GM19025 (cell line): Measurements from ENCODE around the gene BCL2L12.

Source experiments
- ATAC-seq: cut with Tn5 transposase; IDR thresholded peaks from one replicate; pipeline ENCODE4 v1.9.1; 2021; ENCODE audit warnings: mild to moderate bottlenecking, low read depth, moderate library complexity; ENCODE audit not compliant: unreplicated experiment

BCL2L12 gene

DNA sequence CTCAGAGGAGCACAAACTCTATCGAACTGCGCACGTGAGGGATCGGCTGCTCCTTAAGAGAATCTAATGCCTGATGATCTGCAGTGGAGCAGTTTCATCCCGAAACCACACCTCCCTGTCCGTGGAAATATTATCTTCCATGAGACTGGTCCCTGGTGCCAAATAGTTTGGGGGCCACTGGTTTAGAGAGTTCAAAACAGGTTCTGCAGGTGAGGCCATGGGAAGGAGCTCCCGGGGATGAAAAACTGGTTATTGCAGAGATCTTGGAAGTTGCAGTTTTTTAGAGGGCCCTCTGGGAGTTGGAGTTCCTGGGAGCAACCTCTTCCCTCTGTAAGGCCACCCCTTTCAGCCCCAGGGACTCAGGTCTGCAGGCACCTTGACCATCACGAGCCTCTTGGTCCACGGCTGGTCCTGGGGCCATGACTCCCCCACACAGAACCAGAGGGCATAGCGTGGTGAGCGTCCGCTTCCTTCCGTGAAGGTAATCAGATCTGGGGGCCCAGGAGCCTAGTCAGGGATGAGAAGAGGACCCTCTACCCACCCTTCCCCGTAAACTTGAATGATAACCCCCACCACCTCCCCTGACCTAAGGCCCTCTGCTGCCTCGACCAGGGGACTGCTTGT, 5.3 kb upstream of the BCL2L12 start:
- no peak for ATAC-seq

GRCh38 chr19:49662011-49662410, 3.7 kb upstream of the BCL2L12 start:
- no peak for ATAC-seq

DNA sequence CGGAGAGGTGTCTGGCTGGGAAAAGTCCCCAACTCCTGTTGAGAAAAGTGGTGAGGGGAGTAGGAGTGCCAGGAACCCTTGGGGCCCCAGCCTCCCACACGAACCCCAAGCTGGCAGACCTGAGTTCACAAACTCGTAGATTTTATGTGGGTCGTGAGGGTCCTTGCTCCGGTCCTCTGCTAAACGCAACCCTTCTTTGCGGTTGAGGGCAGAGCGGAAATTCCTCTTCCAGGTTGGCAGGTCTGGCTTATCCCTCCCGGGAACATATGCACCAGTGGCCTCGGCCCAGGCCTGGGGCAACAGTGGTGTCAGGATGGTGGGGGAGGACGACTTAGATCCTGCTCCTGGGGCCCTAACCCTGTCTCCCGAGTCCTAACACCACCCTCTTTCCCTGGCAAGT, 2.5 kb upstream of the BCL2L12 start:
- no peak for ATAC-seq

DNA sequence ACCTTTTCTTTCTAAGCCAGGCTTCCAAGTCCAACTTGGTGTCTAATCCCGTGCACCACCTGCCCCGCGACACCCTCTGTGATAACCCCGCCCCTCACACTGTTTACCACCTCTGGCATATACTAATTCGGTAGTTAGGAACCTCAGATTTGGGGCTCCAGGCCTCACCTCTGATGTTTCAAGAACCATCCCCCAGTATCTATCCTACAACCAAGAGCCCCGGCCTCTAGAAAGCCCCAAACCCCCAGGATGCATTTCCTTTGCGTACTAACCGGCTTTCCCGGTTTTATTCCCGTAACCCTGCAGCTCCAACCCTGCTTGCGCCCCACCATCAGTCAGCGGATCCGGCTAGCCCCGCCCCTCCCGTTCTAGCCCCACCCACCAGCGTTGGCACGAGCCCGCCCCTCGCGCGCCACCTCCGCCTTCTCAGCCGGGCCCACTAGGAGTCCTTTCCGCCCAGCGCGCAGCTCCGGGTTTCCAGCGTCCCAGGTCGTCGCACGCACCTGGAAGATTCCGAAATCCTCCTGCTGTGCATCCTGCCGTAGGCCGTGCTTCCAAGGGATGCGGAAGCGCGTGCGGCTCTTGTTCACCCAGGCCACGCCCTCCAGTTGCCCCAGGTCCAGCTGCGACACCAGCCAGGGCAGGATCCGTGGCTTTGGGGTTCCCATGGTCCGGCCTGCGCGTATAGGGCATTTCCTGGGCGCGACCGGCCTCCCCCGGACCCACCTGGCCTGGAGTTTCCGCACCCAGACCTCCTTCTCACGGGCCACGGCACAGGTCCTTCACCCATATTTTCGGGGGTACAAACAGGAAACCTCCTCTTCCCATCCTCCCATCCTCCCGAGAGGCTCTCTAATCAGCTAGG, 1.3 kb upstream of the BCL2L12 start:
- ATAC-seq, result peak; percentile 33

- ATAC-seq, result no peak
Measured at GRCh38 chr19:49665036-49665350, 740 bp upstream of the BCL2L12 start.

DNA sequence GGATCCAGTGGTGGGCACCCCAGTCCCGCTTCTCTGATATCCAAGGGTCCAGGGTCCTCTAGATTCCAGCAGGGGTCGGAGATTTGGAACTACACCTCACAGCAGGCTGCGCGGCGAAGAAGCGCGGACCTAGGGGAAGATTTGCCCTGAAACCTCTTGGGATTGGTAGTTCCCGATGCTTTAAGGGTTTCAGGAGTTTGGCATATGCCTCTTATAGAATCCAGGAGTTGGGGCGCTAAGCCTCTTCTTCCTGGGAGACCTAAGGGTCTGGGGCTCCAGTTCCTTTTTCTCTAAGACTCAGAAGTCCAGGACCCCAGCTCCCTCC, 349 bp downstream of the BCL2L12 start:
- peak; percentile 3 for ATAC-seq

DNA sequence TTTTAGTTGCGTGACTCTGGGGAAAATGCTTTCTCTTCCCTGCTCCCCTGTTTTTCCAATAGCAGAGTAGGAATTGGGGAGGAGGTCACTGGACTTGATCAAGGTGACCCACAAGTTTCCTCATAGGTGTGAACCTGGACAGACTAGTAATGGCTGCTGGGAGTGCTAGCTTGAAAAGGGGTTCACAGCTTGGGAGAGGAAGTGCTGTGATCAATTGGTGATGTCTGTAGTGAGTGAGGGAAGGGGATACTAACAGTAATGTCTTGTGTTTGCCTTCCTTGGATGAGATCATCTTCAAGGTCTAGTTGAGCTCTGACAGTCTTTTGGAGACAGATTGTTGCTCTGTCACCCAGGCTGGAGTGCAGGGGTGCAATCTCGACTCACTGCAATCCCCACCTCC, 1.7 kb downstream of the BCL2L12 start:
- ATAC-seq, result no peak

GRCh38 chr19:49669516-49669915, 3.8 kb downstream of the BCL2L12 start:
- ATAC-seq, result no peak

DNA sequence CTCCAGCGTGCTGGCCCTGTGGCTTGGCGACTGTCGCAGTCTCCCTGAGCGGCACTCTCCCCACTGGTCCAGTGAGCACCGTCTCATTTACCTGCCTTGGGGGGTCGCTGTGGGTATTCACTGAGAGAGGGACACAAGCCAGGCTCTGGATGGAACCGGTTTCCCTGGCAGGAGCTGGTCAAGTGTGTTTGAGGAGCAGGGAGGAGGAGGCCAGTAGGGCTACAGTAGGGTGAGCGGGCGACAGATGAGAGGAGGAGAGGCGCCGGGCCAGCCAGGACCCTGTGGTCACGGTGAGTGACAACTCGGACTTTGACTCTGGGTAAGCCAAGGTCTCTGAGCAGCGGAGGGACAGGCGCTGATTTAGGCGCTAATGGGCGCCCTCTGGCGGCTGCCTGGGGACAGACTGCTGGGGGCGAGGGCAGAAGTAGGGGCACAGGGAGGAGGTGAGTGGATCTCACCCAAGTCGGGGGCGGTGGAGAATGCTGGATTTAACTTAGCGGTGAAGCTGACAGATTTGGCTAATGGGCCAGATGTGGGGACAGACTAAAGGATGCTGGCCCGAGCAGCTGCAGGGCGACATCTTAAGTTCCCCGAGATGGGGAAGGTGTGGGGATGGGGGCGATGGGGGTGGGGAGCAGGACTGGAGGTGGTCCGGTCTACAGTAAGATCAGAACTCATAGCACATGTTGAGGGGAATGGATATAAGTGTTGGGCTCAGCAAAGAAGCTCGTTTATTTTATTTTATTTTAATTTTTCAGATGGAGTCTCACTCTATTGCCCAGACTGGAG, 6.6 kb downstream of the BCL2L12 start:
- no peak for ATAC-seq

DNA sequence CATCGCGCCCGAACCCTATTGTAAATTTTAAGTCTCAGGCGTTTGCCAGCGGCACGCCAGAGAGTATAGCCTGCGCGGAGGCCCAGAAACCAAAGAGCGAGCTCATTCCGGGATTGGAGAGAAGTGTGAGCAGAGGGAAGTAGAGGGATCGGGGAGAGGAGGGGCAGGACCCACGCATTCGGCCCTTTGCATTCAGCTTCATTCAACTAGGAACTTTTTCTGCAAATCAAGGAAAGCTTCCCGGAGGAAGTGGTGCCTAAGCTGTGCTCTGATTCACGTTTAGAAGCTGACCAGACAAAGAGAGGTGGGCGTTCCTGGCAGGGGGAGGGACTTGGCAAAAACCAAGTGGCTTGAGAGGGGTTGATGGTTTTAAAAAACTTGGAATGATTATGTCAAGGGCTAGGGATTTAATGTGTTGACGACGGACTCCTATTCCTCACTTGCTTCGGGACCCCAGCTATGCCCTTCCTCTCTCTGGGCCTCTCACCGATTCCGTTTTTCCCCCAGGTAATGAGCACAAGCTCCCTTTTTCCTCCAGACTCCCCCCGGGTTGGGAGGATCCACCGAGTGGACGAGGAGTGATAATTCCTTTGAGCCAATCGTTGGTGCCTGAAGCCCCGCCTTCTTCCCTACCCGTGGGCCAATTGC, 10.5 kb downstream of the BCL2L12 start:
- ATAC-seq, result peak; percentile 12

GRCh38 chr19:49676784-49677230, 11.1 kb downstream of the BCL2L12 start:
- peak; percentile 65 for ATAC-seq

DNA sequence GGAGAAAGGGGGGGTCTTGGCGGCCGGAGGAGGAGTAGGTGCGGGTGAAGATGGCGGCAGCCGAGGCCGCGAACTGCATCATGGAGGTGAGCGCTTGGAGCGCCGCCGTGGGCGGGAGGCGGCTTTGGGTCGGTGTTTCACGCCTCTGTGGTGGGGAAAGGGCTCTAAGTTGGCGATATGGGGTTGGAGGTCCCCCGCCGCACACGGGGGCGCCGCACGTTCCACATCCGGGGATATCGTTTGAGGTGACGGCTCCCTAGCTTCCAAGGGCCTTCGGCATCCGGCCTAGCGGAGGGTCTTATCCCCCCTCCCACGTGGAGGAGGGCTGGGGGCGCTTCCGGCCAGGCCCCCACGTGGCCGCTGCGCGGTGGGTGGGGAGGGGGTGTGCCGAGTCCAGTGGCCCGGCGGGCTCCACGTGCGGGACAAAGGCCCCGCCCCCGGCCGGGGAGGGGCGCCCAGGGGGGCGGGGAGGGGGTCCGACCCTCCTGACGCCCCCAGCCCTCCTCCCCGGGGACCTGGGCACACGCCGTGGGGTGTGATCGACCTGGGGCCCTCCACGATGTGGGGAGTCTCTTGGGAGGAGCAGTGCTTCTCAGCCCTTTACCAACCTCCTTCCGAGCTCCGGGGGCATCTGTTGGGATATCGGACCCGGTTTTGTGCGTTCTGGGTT, 11.6 kb downstream of the BCL2L12 start, which contains the start of gene PRMT1:
Gene PRMT1, plus strand, starts transcription at position 41 of the 670 bp plus-strand sequence. Its CDS starts 10 bp downstream, at position 51.
- ATAC-seq, result no peak

DNA sequence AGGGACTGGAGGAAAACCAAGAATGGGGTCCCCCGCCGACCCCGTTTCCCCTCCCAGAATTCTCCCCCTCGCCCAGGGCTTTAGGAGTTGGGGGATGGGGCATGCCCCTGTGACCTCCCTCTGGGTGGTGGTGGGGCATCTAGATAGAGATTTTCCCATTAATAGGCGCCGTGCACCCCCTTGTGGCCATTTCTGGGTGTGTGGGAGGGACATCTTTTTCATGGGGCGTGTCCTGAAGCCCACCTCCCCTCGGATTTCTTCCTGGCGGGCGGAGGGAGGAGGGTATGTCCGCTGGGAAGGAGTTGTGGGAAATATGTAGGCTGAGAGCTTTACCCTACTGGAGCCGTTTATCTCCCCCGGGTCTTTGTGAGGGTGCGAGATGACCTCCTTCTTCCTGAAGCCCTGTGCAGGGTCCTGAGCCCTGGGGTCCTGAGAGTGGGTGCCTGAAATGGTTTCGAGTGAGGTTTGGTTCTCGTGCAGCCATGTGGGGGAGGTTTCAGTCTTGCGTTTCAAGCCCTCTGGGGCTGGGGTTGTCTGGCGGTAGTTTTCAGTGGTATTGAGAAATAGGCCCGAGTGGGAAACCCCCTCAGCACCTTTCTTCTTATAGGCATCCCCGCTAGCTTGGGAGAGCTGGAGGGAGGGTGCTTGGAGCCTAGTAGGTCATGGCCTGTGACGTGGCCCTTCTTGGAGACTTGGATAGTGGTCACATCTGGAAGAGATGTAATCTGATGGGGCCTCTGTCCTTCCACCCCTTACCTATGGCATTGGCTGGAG, 12.4 kb downstream of the BCL2L12 start:
- no peak for ATAC-seq

- no peak for ATAC-seq
Measured at GRCh38 chr19:49678985-49679770, 13.4 kb downstream of the BCL2L12 start.

- ATAC-seq, result no peak
Measured at GRCh38 chr19:49679771-49680413, 14.2 kb downstream of the BCL2L12 start.

- ATAC-seq, result no peak
Measured at GRCh38 chr19:49680421-49681351, 15.0 kb downstream of the BCL2L12 start.

DNA sequence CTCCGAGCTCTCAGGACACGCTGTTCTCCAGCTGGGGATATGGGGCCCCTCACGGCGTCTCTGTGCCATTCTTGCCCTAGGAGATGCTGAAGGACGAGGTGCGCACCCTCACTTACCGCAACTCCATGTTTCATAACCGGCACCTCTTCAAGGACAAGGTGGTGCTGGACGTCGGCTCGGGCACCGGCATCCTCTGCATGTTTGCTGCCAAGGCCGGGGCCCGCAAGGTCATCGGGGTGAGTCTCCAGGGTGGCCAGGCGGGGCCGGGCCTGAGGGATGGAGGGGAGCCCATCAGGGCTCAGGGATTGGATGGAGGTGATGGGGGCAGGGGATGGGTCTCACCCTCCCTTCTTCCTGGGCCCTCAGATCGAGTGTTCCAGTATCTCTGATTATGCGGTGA, 16.1 kb downstream of the BCL2L12 start:
- ATAC-seq, result no peak
